B cell (primary cell): ENCODE data around the gene CD300LG. TPM values are rescaled to one million over a fixed set of nuclear protein-coding genes. Genes with fewer than 3 reads are reported as not detected.
"Not testable (repeated sequence)": the region's sequence is repeated elsewhere in the genome, so short reads cannot be mapped to it uniquely, and the experiment has no call there.

Experiments used
- ATAC-seq: fragments of 200-7000 bp; cut with Tn5 transposase; one replicate; pipeline ENCODE4 v1.10.0; 2021; ENCODE audit warnings: low read depth, mild to moderate bottlenecking, moderate number of reproducible peaks, moderate library complexity
- CTCF ChIA-PET: fragments of 350-600 bp; sonication (Branson Sonifier 250); formaldehyde crosslinking; loops from one replicate; lab custom pipeline; 2021; ENCODE audit warnings: antibody characterized with exemption, inconsistent platforms; lab: Charles Lee
- POLR2A ChIA-PET: fragments of 350-600 bp; sonication (Branson Sonifier 250); formaldehyde crosslinking; loops from one replicate; lab custom pipeline; 2021; ENCODE audit warnings: antibody characterized with exemption; lab: Charles Lee
- DNase-seq: peaks from one replicate; pipeline ENCODE4 v3.0.0; 2013
- H2AFZ ChIP-seq: 2 replicates; pipeline ENCODE4 v1.6.1; 2012; ENCODE audit warnings: mild to moderate bottlenecking, low read depth, low read length; ENCODE audit not compliant: insufficient read depth, poor library complexity, severe bottlenecking
- H3K27ac ChIP-seq, 2 donors: 1 replicate in 1 of 2; 2 replicates in 1 of 2; pipeline ENCODE4 v1.5.1; 2012 to 2013; ENCODE audit warnings: low read length in 2 of 2, mild to moderate bottlenecking in 2 of 2, moderate library complexity in 1 of 2
- H3K27me3 ChIP-seq, 4 experiments: fragments of 200-600 bp in 1 of 4; sonication (generic) in 1 of 4; replicated peaks in 1 of 4; 1 replicate in 2 of 4; 2 replicates in 2 of 4; pipeline versions ENCODE4 v1.6.1 to v1.7.0; 2013 to 2016; ENCODE audit warnings: low read length in 3 of 4, mild to moderate bottlenecking in 2 of 4, mixed read lengths in 1 of 4, moderate library complexity in 1 of 4; ENCODE audit not compliant: insufficient read depth in 4 of 4, control insufficient read depth in 3 of 4; ENCODE audit errors: control extremely low read depth in 1 of 4
- H3K36me3 ChIP-seq, 2 experiments: replicated peaks in 1 of 2; 1 replicate in 1 of 2; 2 replicates in 1 of 2; pipeline versions ENCODE4 v1.6.1 to v1.7.1; 2013; ENCODE audit warnings: low read length in 1 of 2; ENCODE audit not compliant: insufficient read depth in 2 of 2, control insufficient read depth in 1 of 2; ENCODE audit errors: control extremely low read depth in 1 of 2, extremely low read depth in 1 of 2
- H3K4me1 ChIP-seq, 2 donors: fragments of 200-600 bp in 1 of 2; sonication (generic) in 1 of 2; 1 replicate in 1 of 2; 2 replicates in 1 of 2; pipeline versions ENCODE4 v1.5.1 to v1.6.1; 2013 to 2017; ENCODE audit warnings: low read length in 2 of 2; ENCODE audit not compliant: control insufficient read depth in 2 of 2, insufficient read depth in 2 of 2
- H3K4me2 ChIP-seq: replicated peaks from 2 replicates; pipeline ENCODE3; 2012; ENCODE audit warnings: mild to moderate bottlenecking, low read depth, low read length; ENCODE audit not compliant: poor library complexity, severe bottlenecking
- H3K4me3 ChIP-seq, 5 experiments: fragments of 200-600 bp in 1 of 5; sonication (generic) in 1 of 5; 1 replicate in 3 of 5; 2 replicates in 2 of 5; pipeline versions ENCODE4 v1.5.1 to v1.7.0; 2011 to 2016; ENCODE audit warnings: low read length in 4 of 5, mild to moderate bottlenecking in 4 of 5, low read depth in 2 of 5, control low read depth in 1 of 5, moderate library complexity in 1 of 5; ENCODE audit not compliant: insufficient read depth in 1 of 5; ENCODE audit errors: control extremely low read depth in 1 of 5, extremely low read depth in 1 of 5
- H3K79me2 ChIP-seq: fragments of 200-600 bp; sonication (generic); one replicate; pipeline ENCODE4 v1.6.0; 2016; ENCODE audit warnings: low read length; ENCODE audit not compliant: control insufficient read depth, insufficient read depth
- H3K9ac ChIP-seq: fragments of 200-600 bp; sonication (generic); 2 replicates; pipeline ENCODE4 v1.6.1; 2017; ENCODE audit warnings: mild to moderate bottlenecking, low read length, moderate library complexity
- H3K9me3 ChIP-seq, 3 donors: one replicate each; pipeline versions ENCODE4 v1.6.1 to v1.7.1; 2013; ENCODE audit warnings: low read length in 2 of 3; ENCODE audit not compliant: control insufficient read depth in 2 of 3, insufficient read depth in 1 of 3; ENCODE audit errors: control extremely low read depth in 1 of 3
- H4K20me1 ChIP-seq: 2 replicates; pipeline ENCODE4 v1.6.0; 2012; ENCODE audit warnings: mild to moderate bottlenecking, low read length; ENCODE audit not compliant: insufficient read depth, control insufficient read depth, poor library complexity, severe bottlenecking
- H3K27ac Mint-ChIP-seq: one replicate; pipeline ENCODE4 v1.8.0; 2021; ENCODE audit warnings: mixed read lengths
- H3K27me3 Mint-ChIP-seq: one replicate; pipeline ENCODE4 v1.8.0; 2021; ENCODE audit warnings: mixed read lengths
- H3K4me1 Mint-ChIP-seq: one replicate; pipeline ENCODE4 v1.8.0; 2021; ENCODE audit warnings: mixed read lengths
- H3K4me3 Mint-ChIP-seq: one replicate; pipeline ENCODE4 v1.8.0; 2021; ENCODE audit warnings: mixed read lengths
- H3K9me3 Mint-ChIP-seq: one replicate; pipeline ENCODE4 v1.8.0; 2022; ENCODE audit warnings: mixed read lengths; ENCODE audit not compliant: insufficient read depth
- CTCF ChIP-seq: fragments of 200-600 bp; IDR thresholded peaks from one replicate; pipeline ENCODE4 v1.8.0; 2022; ENCODE audit warnings: antibody characterized with exemption, mild to moderate bottlenecking
- EZH2 ChIP-seq: IDR thresholded peaks from 2 replicates; pipeline ENCODE4 v1.6.1; 2012; ENCODE audit warnings: borderline replicate concordance, low read depth, mild to moderate bottlenecking, moderate library complexity, low read length; ENCODE audit not compliant: insufficient read depth, poor library complexity, severe bottlenecking
- WGBS: methylation state at CpG from one replicate; pipeline ENCODE4 v1.1.5; 2013; ENCODE audit warnings: missing lambda C conversion rate; ENCODE audit not compliant: insufficient coverage; 5-methylcytosine and 5-hydroxymethylcytosine counted together
- intact Hi-C: fragments of 100-400 bp; cut with micrococcal nuclease; formaldehyde crosslinking; loops from one replicate; pipeline ENCODE4 v1.10.0; 2022
- polyA plus RNA-seq: library from polyadenylated mRNA; depleted of rRNA; stranded (reverse); fragments of >200 nt; gene quantifications from 2 replicates; pipeline ENCODE4 v1.2.3, GENCODE V29; 2012
- total RNA-seq, 2 donors: library from RNA; stranded (reverse); fragments of 120-200 nt in 1 of 2; gene quantifications; 1 replicate in 1 of 2; 2 replicates in 1 of 2; pipeline versions ENCODE4 v1.2.3 to v1.2.4, GENCODE V29; 2013 to 2022

The CD300LG gene
- total and polyA plus RNA-seq, 2 donors (not counting 1 experiment from before 2014, with no cell fraction given): not detected

GRCh38 chr17:43842091-43842974 lies 4.6 kb upstream of the CD300LG start:
- H2AFZ ChIP-seq, ATAC-seq, H3K9me3 ChIP-seq, H3K9me3 Mint-ChIP-seq, H3K79me2 ChIP-seq, H3K9ac ChIP-seq, H3K27ac Mint-ChIP-seq, H3K4me3 Mint-ChIP-seq, CTCF ChIA-PET, H3K4me3 ChIP-seq, DNase-seq, H3K4me1 Mint-ChIP-seq, H3K36me3 ChIP-seq, H3K27ac ChIP-seq, H4K20me1 ChIP-seq, intact Hi-C loops, H3K4me2 ChIP-seq, POLR2A ChIA-PET, H3K4me1 ChIP-seq: not testable (repeated sequence)
- WGBS: 94% methylated on average over 31 of the region's 54 CpGs
- H3K27me3 Mint-ChIP-seq: peaks cover 19% of the 10 kb centered on the region
- H3K27me3 ChIP-seq: peaks cover 0 to 12% (median 0%) of the 10 kb centered on the region in 4 experiments

- WGBS: 49% methylated on average over 6 of the region's 7 CpGs
- Histone ChIP-seq H3K4me3 (no peak overlapping the region), H2AFZ (no peak overlapping the region), H3K9ac (no peak overlapping the region), H3K4me2 (no peak overlapping the region), H3K27me3 (peaks cover 0 to 12% (median 0%) of the 10 kb centered on the region in 4 experiments), H3K27ac (no peak overlapping the region), H4K20me1 (no peaks in the 10 kb centered on the region), H3K4me1 (no peaks in the 10 kb centered on the region), H3K36me3 (no peaks in the 10 kb centered on the region), H3K79me2 (no peaks in the 10 kb centered on the region), H3K9me3 (peaks cover 0 to 2% (median 0%) of the 10 kb centered on the region in 3 donors)
- peaks cover 23% of the 10 kb centered on the region for H3K27me3 Mint-ChIP-seq
- H3K27ac Mint-ChIP-seq: no peak overlapping the region
- TF ChIP-seq CTCF: no peak
- no peak for TF ChIP-seq EZH2
- ChIA-PET CTCF (no interaction called here), POLR2A (no interaction called here)
- no peaks in the 10 kb centered on the region for H3K4me1 Mint-ChIP-seq
- DNase-seq (no peak), ATAC-seq (no peak)
- H3K4me3 Mint-ChIP-seq: no peak overlapping the region
- H3K9me3 Mint-ChIP-seq: no peaks in the 10 kb centered on the region
- intact Hi-C loops: no loop called here
These were observed 4.0 kb upstream of the CD300LG start for GRCh38 chr17:43842975-43843325.
